NOMO-1 treated with dmso at 0.1 percent for 144 hours (cell line): Measurements from ENCODE around the gene ACSS2.

Experiments used
- DNase-seq: peaks from one replicate; lab custom pipeline; 2025; ENCODE audit not compliant: unreplicated experiment; lab: John Stamatoyannopoulos, UW

Gene ACSS2

GRCh38 chr20:34915131-34915530, 38.7 kb downstream of the ACSS2 start:
- no peak for DNase-seq

- no peak for DNase-seq
These were observed 39.5 kb downstream of the ACSS2 start for GRCh38 chr20:34915749-34916455.

- DNase-seq = no peak
These were observed 40.5 kb downstream of the ACSS2 start for GRCh38 chr20:34916774-34917354.

GRCh38 chr20:34920055-34920454, 43.6 kb downstream of the ACSS2 start:
- DNase-seq = no peak

- no peak for DNase-seq
These were observed 45.0 kb downstream of the ACSS2 start for GRCh38 chr20:34921436-34921835.

GRCh38 chr20:34922654-34923381, 46.4 kb downstream of the ACSS2 start:
- DNase-seq = no peak

GRCh38 chr20:34923414-34923813, 47.0 kb downstream of the ACSS2 start:
- no peak for DNase-seq

GRCh38 chr20:34925341-34925740, 48.9 kb downstream of the ACSS2 start:
- DNase-seq = no peak

- no peak for DNase-seq
These were observed 49.6 kb downstream of the ACSS2 start for GRCh38 chr20:34925981-34926380.

GRCh38 chr20:34926581-34926980, 50.2 kb downstream of the ACSS2 start:
- no peak for DNase-seq

GRCh38 chr20:34927736-34928135, 51.3 kb downstream of the ACSS2 start:
- DNase-seq = no peak

- DNase-seq = no peak
These were observed 52.0 kb downstream of the ACSS2 start for GRCh38 chr20:34928411-34928810.

GRCh38 chr20:34931771-34932170, 55.4 kb downstream of the ACSS2 start:
- no peak for DNase-seq

- DNase-seq = peak; percentile 59
These were observed 62.2 kb downstream of the ACSS2 start for GRCh38 chr20:34938466-34939163.

GRCh38 chr20:34940081-34940481, 63.7 kb downstream of the ACSS2 start:
- DNase-seq = peak; percentile 2

GRCh38 chr20:34941226-34941625, 64.8 kb downstream of the ACSS2 start:
- peak; percentile 23 for DNase-seq

GRCh38 chr20:34942301-34942700, 65.9 kb downstream of the ACSS2 start:
- DNase-seq = no peak

- DNase-seq = no peak
These were observed 67.6 kb downstream of the ACSS2 start for GRCh38 chr20:34943808-34944567.

- DNase-seq = no peak
These were observed 69.1 kb downstream of the ACSS2 start for GRCh38 chr20:34945315-34946077.

- DNase-seq = no peak
These were observed 70.2 kb downstream of the ACSS2 start for GRCh38 chr20:34946661-34947060.
